ENCODE results near the gene REN.

- TF ChIP-seq, protein P1, sequence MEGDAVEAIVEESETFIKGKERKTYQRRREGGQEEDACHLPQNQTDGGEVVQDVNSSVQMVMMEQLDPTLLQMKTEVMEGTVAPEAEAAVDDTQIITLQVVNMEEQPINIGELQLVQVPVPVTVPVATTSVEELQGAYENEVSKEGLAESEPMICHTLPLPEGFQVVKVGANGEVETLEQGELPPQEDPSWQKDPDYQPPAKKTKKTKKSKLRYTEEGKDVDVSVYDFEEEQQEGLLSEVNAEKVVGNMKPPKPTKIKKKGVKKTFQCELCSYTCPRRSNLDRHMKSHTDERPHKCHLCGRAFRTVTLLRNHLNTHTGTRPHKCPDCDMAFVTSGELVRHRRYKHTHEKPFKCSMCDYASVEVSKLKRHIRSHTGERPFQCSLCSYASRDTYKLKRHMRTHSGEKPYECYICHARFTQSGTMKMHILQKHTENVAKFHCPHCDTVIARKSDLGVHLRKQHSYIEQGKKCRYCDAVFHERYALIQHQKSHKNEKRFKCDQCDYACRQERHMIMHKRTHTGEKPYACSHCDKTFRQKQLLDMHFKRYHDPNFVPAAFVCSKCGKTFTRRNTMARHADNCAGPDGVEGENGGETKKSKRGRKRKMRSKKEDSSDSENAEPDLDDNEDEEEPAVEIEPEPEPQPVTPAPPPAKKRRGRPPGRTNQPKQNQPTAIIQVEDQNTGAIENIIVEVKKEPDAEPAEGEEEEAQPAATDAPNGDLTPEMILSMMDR (IDR thresholded peaks at IDR 0.05; ENCODE audit: low read depth, low read length, missing input control) = no peak
- TF ChIP-seq YY1 (IDR thresholded peaks at IDR 0.05) (no peak), RAD21 (IDR thresholded peaks at IDR 0.05) (no peak), FOXA1 (IDR thresholded peaks at IDR 0.05) (no peak), EGR1 (IDR thresholded peaks at IDR 0.05; ENCODE audit: low read depth in 2 of 2) (no peak)
- TF ChIP-seq, protein P2, sequence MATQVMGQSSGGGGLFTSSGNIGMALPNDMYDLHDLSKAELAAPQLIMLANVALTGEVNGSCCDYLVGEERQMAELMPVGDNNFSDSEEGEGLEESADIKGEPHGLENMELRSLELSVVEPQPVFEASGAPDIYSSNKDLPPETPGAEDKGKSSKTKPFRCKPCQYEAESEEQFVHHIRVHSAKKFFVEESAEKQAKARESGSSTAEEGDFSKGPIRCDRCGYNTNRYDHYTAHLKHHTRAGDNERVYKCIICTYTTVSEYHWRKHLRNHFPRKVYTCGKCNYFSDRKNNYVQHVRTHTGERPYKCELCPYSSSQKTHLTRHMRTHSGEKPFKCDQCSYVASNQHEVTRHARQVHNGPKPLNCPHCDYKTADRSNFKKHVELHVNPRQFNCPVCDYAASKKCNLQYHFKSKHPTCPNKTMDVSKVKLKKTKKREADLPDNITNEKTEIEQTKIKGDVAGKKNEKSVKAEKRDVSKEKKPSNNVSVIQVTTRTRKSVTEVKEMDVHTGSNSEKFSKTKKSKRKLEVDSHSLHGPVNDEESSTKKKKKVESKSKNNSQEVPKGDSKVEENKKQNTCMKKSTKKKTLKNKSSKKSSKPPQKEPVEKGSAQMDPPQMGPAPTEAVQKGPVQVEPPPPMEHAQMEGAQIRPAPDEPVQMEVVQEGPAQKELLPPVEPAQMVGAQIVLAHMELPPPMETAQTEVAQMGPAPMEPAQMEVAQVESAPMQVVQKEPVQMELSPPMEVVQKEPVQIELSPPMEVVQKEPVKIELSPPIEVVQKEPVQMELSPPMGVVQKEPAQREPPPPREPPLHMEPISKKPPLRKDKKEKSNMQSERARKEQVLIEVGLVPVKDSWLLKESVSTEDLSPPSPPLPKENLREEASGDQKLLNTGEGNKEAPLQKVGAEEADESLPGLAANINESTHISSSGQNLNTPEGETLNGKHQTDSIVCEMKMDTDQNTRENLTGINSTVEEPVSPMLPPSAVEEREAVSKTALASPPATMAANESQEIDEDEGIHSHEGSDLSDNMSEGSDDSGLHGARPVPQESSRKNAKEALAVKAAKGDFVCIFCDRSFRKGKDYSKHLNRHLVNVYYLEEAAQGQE (IDR thresholded peaks at IDR 0.05) = no peak
Measured at GRCh38 chr1:204197068-204197467, 30.9 kb upstream of the REN start.

All from liver (tissue), 3 donors.